Measurements from ENCODE around the gene EAF1. TPM values are rescaled to one million over a fixed set of nuclear protein-coding genes. Genes with fewer than 3 reads are reported as not detected.
A peak's percentile ranks its signal among the peaks of the same experiment; 100 is the strongest.

The EAF1 gene
- total RNA-seq, 1 donor from 2014 or later = 5.2 TPM

GRCh38 chr3:15430624-15431023, 3.2 kb downstream of the EAF1 start:
- Histone ChIP-seq H3K27me3 (no peaks in the 10 kb centered on the region), H3K4me3 (no peak overlapping the region), H3K36me3 (peaks cover 16 to 47% of the 10 kb centered on the region in 2 donors), H3K4me1 (peaks cover 5 to 10% of the 10 kb centered on the region in 2 donors), H3K27ac (no peak overlapping the region), H3K9me3 (no peaks in the 10 kb centered on the region)
- intact Hi-C loops (cut with DNase I) = no loop called here
- TF ChIP-seq CTCF (IDR thresholded peaks at IDR 0.05) = no peak
- no peak for DNase-seq (ENCODE audit: low spot score in 2 of 2)

GRCh38 chr3:15431256-15431837, 3.9 kb downstream of the EAF1 start:
- H3K36me3 ChIP-seq = peaks cover 18 to 55% of the 10 kb centered on the region in 2 donors
- intact Hi-C loops (cut with DNase I) = no loop called here
- TF ChIP-seq CTCF (IDR thresholded peaks at IDR 0.05) = no peak

GRCh38 chr3:15433531-15433930, 6.1 kb downstream of the EAF1 start:
- peaks cover 0 to 2% of the 10 kb centered on the region in 2 donors for H3K4me1 ChIP-seq
- no peak overlapping the region for H3K27ac ChIP-seq
- no peaks in the 10 kb centered on the region for H3K9me3 ChIP-seq
- DNase-seq (ENCODE audit: low spot score in 2 of 2) = no peak
- intact Hi-C loops (cut with DNase I) = no loop called here
- peaks cover 39 to 76% of the 10 kb centered on the region in 2 donors for H3K36me3 ChIP-seq
- H3K27me3 ChIP-seq = no peaks in the 10 kb centered on the region
- H3K4me3 ChIP-seq = no peak overlapping the region
- no peak for TF ChIP-seq CTCF (IDR thresholded peaks at IDR 0.05)

More at GRCh38 chr3:15431256-15431837, 3.9 kb downstream of the EAF1 start:
- DNase-seq (ENCODE audit: low spot score in 2 of 2) = no peak
- H3K27ac ChIP-seq = no peak overlapping the region
- no peaks in the 10 kb centered on the region for H3K27me3 ChIP-seq
- no peaks in the 10 kb centered on the region for H3K9me3 ChIP-seq
- peaks cover 3 to 4% of the 10 kb centered on the region in 2 donors for H3K4me1 ChIP-seq
- no peak overlapping the region for H3K4me3 ChIP-seq

GRCh38 chr3:15434756-15435155, 7.4 kb downstream of the EAF1 start:
- H3K4me3 ChIP-seq = no peak overlapping the region
- DNase-seq (ENCODE audit: low spot score in 2 of 2) = peak in 1 of 2 donors; percentile 34
- no peak for TF ChIP-seq CTCF (IDR thresholded peaks at IDR 0.05)
- no peaks in the 10 kb centered on the region for H3K9me3 ChIP-seq
- H3K27me3 ChIP-seq = no peaks in the 10 kb centered on the region
- no peak overlapping the region for H3K27ac ChIP-seq
- peaks cover 0 to 2% of the 10 kb centered on the region in 2 donors for H3K4me1 ChIP-seq
- H3K36me3 ChIP-seq = peaks cover 44 to 88% of the 10 kb centered on the region in 2 donors
- intact Hi-C loops (cut with DNase I) = no loop called here

- H3K27ac ChIP-seq = no peak overlapping the region
- intact Hi-C loops (cut with DNase I) = no loop called here
- peaks cover 3 to 4% of the 10 kb centered on the region in 2 donors for H3K4me1 ChIP-seq
- no peaks in the 10 kb centered on the region for H3K27me3 ChIP-seq
- H3K36me3 ChIP-seq = peaks cover 48 to 87% of the 10 kb centered on the region in 2 donors
- TF ChIP-seq CTCF (IDR thresholded peaks at IDR 0.05) = no peak
- no peaks in the 10 kb centered on the region for H3K9me3 ChIP-seq
- H3K4me3 ChIP-seq = no peak overlapping the region
- DNase-seq (ENCODE audit: low spot score in 2 of 2) = peak in 1 of 2 donors; percentile 25
Observed at GRCh38 chr3:15436246-15436645, 8.8 kb downstream of the EAF1 start.
